Ovary (tissue), 3 donors: ENCODE results near the gene EMC8.

ENCODE experiments used
- CTCF ChIP-seq, 3 donors: fragments of 450-650 bp in 2 of 3; fragments of 200-600 bp in 1 of 3; IDR thresholded peaks; one replicate each; pipeline versions ENCODE4 v1.5.1 to v1.8.0; 2016 to 2022; ENCODE audit warnings: antibody characterized with exemption in 3 of 3, mild to moderate bottlenecking in 1 of 3
- POLR2A ChIP-seq: fragments of 450-650 bp; IDR thresholded peaks from one replicate; pipeline ENCODE4 v1.6.1; 2017; ENCODE audit warnings: antibody characterized with exemption, mild to moderate bottlenecking, moderate library complexity
- donor health status: DM: no; HTN: no; CAD: no.

DNA sequence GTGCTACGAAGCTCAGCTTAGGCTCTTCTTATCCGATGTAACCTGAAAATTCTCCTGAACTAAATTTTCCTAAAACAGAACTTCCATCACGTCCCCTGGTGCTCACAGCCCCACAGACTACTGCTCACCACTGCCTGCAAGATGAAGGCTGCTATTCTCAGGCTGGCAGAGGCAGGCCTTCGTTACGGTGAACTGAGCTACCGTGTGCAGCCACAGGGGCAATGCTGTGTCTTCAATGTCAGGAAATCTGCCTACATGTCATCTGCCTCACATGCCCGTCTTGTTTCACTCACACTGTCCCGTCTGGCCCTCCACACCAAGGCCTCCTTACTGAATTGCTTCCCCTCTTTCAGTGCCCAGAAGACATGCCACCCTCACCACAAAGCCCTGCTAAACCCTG is 15.9 kb downstream of the EMC8 start:
- TF ChIP-seq CTCF (IDR thresholded peaks at IDR 0.05) (no peak), POLR2A (no peak)
